AG08396 (cell line): ENCODE data around the gene ITPRIPL1.

Experiments used
- DNase-seq: peaks from one replicate; pipeline ENCODE4 v3.0.0; 2012; ENCODE audit warnings: low spot score, mixed read lengths

Gene ITPRIPL1

GRCh38 chr2:96323849-96324248, 1.3 kb upstream of the ITPRIPL1 start:
- DNase-seq, result no peak

GRCh38 chr2:96324721-96325040, 436 bp upstream of the ITPRIPL1 start:
- DNase-seq, result no peak

GRCh38 chr2:96325884-96326255, 753 bp downstream of the ITPRIPL1 start:
- no peak for DNase-seq

DNA sequence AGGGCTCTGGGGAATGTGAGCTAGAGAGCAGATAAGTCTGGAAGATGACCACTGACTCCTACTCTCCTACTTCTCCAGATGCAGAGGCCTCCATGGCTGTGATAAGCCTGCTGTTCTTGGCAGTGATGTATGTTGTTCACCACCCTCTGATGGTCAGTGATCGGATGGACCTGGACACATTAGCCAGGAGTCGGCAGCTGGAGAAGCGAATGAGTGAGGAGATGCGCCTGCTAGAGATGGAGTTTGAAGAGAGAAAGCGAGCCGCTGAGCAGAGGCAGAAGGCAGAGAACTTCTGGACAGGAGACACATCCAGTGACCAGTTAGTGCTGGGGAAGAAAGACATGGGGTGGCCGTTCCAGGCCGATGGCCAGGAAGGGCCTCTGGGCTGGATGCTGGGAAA, 1.4 kb downstream of the ITPRIPL1 start:
- DNase-seq, result no peak

GRCh38 chr2:96326990-96327820, 2.1 kb downstream of the ITPRIPL1 start:
- no peak for DNase-seq

- no peak for DNase-seq
These were observed 4.3 kb downstream of the ITPRIPL1 start for GRCh38 chr2:96329456-96329855.

DNA sequence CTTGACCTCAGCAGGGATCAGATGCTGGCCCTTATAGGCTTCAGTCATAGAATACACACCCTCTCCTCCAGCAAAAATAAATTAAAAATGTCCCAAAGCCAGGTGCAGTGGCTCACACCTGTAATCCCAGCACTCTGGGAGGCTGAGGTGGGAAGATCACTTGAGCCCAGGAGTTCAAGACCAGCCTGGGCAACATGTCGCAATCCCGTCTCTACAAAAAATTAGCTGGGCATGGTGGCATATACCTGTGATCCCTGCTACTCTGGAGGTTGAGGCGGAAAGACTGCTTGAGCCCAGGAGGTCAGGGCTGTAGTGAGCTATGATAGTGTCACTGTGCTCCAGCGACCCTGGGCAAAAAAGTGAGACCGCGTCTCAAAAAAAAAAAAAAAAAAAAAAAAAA, 4.8 kb downstream of the ITPRIPL1 start:
- no peak for DNase-seq

DNA sequence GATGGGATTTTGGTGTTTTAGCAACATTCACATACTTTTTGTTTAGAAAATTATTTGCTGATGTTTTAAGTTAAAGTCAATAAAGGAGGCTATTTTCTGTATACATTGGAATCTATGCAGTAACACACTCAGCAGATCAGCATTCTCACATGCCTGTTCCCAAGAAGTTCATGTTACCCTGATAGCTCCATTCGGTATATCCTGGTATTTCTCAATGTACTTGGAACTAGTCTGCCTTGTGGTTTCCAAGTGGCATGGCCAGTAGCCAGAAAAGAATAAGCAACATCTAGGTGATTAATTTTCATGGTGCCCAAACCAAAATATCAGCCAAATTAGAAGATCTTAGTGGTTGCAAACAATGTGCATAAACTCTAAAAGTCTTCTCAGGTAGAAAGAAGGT, 5.3 kb downstream of the ITPRIPL1 start:
- DNase-seq, result no peak

DNA sequence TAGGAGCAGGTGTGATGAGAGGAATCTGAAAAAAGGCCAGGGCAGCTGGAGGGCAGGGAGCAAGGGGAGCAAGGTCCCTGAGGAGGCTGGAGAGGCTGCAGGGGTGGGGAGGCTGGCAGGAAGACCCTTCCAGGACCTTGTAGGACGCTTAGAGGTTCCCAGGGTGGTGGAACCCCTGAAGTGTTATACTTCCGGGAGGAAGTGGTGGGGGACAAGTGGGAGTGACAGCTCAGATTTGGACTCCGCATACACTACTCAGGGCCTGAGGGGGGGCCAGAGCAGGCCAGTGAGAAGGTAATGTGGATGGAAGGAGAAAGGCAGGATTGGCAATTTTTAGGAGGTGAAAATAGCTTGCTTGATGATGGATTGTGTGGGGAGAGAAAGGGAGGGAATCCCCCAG, 8.6 kb downstream of the ITPRIPL1 start:
- no peak for DNase-seq

GRCh38 chr2:96336104-96336775, 11.1 kb downstream of the ITPRIPL1 start:
- no peak for DNase-seq

DNA sequence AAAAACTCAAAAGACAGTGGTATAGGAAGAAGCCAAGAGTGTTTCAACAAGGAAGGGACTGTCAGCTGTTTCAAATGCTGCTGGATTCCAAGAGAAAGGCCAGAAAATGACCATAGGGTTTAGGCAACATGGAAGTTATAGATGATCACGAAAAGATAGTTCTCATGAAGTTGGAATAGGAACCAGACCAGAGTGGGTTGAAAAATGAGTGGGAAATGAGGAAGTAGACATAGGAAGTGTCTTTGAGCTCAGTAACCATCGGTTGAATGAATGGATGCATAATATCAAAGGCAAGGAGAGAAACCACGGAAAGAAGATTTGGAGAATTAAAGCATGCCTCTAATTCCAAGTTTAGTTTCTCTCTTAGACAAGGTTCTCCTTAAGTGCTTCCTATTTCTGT, 11.8 kb downstream of the ITPRIPL1 start:
- DNase-seq, result no peak

GRCh38 chr2:96340493-96341414, 15.6 kb downstream of the ITPRIPL1 start:
- no peak for DNase-seq

DNA sequence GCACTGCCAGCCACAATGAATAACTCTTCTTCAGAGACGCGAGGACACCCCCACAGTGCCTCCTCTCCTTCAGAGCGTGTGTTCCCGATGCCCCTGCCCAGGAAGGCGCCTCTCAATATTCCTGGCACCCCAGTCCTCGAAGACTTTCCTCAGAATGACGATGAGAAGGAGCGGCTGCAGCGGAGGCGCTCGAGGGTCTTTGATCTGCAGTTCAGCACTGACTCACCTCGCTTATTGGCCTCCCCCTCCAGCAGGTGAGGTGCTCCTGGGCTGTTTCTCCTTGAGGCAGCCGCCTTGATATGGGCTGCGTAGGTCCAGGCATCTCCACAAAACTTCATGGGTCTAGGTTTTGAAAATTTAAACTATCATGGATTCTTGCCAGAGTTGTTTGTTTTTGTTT, 16.5 kb downstream of the ITPRIPL1 start:
- no peak for DNase-seq

DNA sequence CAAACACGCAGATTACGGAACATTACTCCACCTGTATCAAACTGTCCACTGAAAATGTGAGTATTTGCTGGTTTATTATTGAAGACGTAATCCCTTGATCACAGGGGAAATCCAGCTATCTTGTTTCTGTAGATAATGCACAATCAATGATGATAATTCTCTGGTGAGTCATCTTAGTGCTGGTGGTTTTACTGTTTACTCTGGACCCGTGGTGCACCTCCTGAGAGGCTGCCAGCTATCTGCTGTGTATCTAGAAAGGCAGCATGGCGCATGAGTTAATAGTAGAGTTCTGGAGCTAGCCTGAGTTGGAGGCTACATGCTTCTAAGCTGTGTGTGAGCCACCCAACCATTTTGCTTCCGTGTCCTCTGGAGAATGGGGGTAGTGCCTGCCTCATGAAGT, 17.0 kb downstream of the ITPRIPL1 start:
- DNase-seq, result peak; percentile 79

DNA sequence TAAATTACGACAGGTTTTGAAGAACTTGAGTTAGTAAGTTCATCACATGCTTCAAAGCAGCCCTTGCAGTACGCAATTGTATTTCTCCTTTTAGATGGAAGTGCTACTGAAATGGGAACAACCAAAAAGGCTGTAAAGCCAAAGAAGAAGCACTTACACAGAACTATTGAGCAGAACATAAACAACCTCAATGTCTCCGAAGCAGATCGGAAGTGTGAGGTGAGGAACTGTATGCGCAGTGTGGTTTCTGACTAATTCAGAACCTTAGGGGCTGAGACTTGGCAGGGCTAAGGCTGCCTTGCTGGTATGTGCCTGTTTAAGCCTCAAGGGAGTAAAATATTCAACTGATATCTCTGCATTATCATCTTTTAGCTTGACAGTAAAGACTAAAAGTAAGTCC, 18.9 kb downstream of the ITPRIPL1 start:
- DNase-seq, result no peak

- DNase-seq, result no peak
These were observed 20.3 kb downstream of the ITPRIPL1 start for GRCh38 chr2:96345438-96345837.

DNA sequence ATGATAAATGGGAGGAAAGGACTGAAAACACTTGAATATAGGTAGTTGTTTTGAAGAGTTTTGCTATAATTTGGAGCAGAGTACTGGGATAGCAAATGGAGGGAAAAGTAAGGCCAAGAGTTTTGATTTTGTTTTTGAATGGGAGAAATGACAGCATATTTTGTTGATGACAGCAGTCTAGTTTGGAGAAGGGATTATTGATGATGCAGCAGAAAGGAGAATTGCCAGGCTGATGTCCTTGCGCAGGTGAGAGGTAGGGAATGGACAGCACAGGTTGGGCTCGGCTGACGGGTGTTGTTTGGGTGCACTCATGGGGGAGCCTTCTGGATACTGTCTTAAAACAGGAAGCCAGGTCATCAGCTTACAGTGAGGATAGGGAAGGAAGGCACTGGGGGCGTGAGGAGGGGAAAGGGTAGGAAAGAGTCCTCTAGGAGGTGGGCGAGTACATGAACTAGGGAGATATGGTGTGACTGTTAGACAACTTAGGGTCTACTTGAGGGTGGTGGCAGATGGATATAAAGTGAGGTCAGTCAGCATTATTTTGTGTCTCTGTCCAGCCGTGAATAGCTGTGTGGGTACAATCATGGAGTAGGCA, 20.8 kb downstream of the ITPRIPL1 start:
- DNase-seq, result no peak

DNA sequence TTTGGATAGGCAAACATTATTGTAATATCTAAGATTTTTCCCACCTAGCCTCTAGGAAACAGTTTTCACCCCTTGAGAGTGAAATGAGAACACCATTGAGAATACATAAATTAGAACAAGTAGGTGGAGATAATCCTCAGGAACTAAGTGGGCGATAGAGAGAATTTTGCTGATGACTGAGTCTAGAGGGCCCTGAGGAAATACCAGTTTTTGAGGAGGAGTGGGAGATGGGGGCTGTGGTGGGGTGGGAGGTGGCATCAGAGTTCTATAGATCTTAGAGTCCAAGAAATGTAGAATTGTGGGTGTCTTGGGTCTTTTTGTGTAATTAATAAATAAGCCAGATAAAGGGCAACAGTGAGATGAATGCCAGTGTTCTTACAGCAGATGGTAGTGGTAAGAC, 22.3 kb downstream of the ITPRIPL1 start:
- no peak for DNase-seq

- DNase-seq, result no peak
These were observed 28.0 kb downstream of the ITPRIPL1 start for GRCh38 chr2:96353032-96353561.

GRCh38 chr2:96353606-96354101, 28.5 kb downstream of the ITPRIPL1 start:
- no peak for DNase-seq

DNA sequence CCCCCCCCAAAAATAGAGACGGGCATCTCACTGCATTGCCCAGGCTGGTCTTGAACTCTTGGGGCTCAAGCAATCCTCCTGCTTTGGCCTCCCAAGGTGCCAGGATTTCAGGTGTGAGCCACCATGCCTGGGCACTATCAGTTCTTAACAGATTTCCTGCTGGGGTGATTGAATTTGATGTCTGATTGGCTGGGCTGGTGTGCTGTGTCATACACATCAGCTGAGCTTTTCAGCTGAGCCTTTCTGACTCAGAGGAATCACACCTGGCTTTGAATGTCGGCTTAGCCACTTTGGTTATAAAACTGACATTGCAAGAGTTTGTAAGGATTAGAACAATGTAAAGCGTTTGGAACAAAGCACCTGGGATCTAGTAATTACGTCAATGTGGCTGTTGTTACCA, 29.4 kb downstream of the ITPRIPL1 start:
- no peak for DNase-seq

- no peak for DNase-seq
These were observed 31.8 kb downstream of the ITPRIPL1 start for GRCh38 chr2:96356889-96357288.
